SH-SY5Y (cell line): Measurements from ENCODE around the gene EVA1A.

Source experiments
- GATA2 ChIP-seq: IDR thresholded peaks from 2 replicates; pipeline ENCODE4 v1.6.1; 2011; ENCODE audit warnings: mild to moderate bottlenecking, low read depth, low read length
- GATA3 ChIP-seq: IDR thresholded peaks from 2 replicates; pipeline ENCODE4 v1.6.1; 2011; ENCODE audit warnings: low read depth, mild to moderate bottlenecking, low read length, moderate library complexity

DNA sequence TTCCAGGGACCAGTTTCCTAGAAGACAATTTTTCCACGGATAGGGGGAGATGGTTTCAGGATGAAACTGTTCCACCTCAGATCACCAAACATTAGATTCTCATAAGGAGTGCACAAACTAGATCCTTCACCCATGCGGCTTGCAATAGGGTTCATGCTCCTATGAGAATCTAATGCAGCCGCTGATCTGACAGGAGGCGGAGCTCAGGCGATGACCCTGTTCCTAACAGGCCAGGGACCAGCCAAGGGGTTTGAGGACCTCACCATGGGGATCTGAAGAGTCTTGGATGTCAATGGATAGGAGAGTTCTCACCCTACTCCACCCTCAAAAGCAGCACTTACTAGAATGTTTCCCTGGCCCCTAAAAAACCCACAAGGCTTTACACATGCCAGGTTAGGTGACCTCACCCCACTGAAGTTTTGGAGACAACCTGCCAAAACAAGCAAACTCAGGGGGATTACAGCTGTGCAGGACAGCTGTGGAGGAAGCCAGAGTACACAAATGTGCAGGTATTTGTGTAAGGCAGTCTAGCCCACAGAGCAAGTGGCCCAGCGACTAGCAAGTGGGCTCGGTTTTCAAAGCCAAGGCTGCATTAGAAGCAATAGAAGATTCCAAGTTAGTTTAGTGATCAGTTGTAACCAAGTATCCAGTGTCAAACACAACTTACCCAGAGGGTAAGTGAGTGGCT, 3.9 kb downstream of the EVA1A start:
- TF ChIP-seq GATA2, result no peak
- TF ChIP-seq GATA3, result no peak
